HL-60 (cell line): Measurements from ENCODE around the gene NFIA.

ENCODE experiments used
- DNase-seq, 2 experiments: peaks; one replicate each; pipeline ENCODE4 v3.0.0-alpha.2; 2010 to 2020; ENCODE audit warnings: low read depth in 1 of 2, low spot score in 1 of 2
- H3K27ac ChIP-seq: fragments of 250-450 bp; sonication (Bioruptor Pico); replicated peaks from 2 replicates; pipeline ENCODE4 v1.5.1; 2020; ENCODE audit warnings: mild to moderate bottlenecking, moderate library complexity
- H3K27me3 ChIP-seq: fragments of 250-450 bp; sonication (Bioruptor Pico); 2 replicates; pipeline ENCODE4 v1.5.1; 2021; ENCODE audit warnings: mild to moderate bottlenecking, moderate library complexity; ENCODE audit not compliant: insufficient read depth, poor library complexity, severe bottlenecking
- H3K4me3 ChIP-seq: replicated peaks from 2 replicates; pipeline ENCODE4 v1.5.1; 2011; ENCODE audit warnings: mild to moderate bottlenecking, control low read depth, low read length; ENCODE audit not compliant: insufficient read depth
- CTCF ChIP-seq: IDR thresholded peaks from one replicate; pipeline ENCODE4 v1.5.1; 2011; ENCODE audit warnings: low read length, control low read depth, inconsistent platforms; ENCODE audit not compliant: insufficient read depth
- GABPA ChIP-seq: IDR thresholded peaks from 2 replicates; pipeline ENCODE4 v1.6.1; 2012; ENCODE audit warnings: low read depth
- POLR2AphosphoS5 ChIP-seq: IDR thresholded peaks from 2 replicates; pipeline ENCODE4 v1.6.1; 2012; ENCODE audit warnings: low read depth
- REST ChIP-seq: IDR thresholded peaks from 2 replicates; pipeline ENCODE4 v1.6.1; 2012; ENCODE audit warnings: low read depth; ENCODE audit not compliant: insufficient replicate concordance
- SPI1 ChIP-seq: IDR thresholded peaks from 2 replicates; pipeline ENCODE4 v1.6.1; 2012; ENCODE audit warnings: low read depth, mild to moderate bottlenecking, borderline replicate concordance

The NFIA gene

GRCh38 chr1:61163355-61163754 lies 81.0 kb downstream of the NFIA start:
- TF ChIP-seq SPI1: no peak
- no peak for TF ChIP-seq POLR2AphosphoS5
- TF ChIP-seq REST: no peak
- no peak for TF ChIP-seq CTCF
- no peak for TF ChIP-seq GABPA
- no peaks in the 10 kb centered on the region for H3K27me3 ChIP-seq
- no peak overlapping the region for H3K4me3 ChIP-seq
- DNase-seq: no peak
- no peak overlapping the region for H3K27ac ChIP-seq

DNA sequence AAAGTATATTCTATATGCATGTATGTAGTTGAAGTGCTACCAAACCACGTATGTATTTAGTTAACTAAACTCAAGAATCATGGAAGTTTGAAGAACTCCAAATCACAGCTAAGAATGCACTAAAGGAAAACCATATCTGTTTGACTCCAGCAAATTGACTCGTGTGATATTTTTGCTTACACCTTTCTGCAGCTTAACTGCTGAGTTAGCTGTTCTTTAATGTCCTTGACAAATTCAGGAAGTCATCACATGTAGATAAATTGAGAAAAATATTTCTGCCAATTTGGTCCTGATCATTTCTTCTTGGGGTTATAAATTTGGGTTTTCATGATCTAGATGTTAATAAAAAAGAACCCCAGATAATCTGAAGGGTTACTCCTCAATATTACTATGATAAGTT lies 83.0 kb downstream of the NFIA start:
- Histone ChIP-seq H3K27me3 (no peaks in the 10 kb centered on the region), H3K27ac (no peak overlapping the region), H3K4me3 (no peak overlapping the region)
- no peak for TF ChIP-seq POLR2AphosphoS5
- no peak for TF ChIP-seq REST
- TF ChIP-seq GABPA: no peak
- no peak for TF ChIP-seq SPI1
- TF ChIP-seq CTCF: no peak
- DNase-seq: no peak

- Histone ChIP-seq H3K27ac (no peak overlapping the region), H3K27me3 (no peaks in the 10 kb centered on the region), H3K4me3 (no peak overlapping the region)
- DNase-seq: no peak
- no peak for TF ChIP-seq SPI1
- TF ChIP-seq REST: no peak
- no peak for TF ChIP-seq POLR2AphosphoS5
- TF ChIP-seq GABPA: no peak
- TF ChIP-seq CTCF: no peak
Observed at GRCh38 chr1:61167309-61167708, 84.9 kb downstream of the NFIA start.
